Thyroid gland (tissue), 4 donors: ENCODE results near the gene TOP3A. TPM values are rescaled to one million over a fixed set of nuclear protein-coding genes. Genes with fewer than 3 reads are reported as not detected.
A peak's percentile ranks its signal among the peaks of the same experiment; 100 is the strongest.

ENCODE experiments used
- DNase-seq, 2 donors: peaks; one replicate each; pipeline ENCODE4 v3.0.0-alpha.2; 2019
- H3K27ac ChIP-seq, 3 donors: fragments of 200-600 bp; sonication (generic); 1 replicate in 2 of 3; 2 replicates in 1 of 3; pipeline ENCODE4 v1.5.1; 2016 to 2019; ENCODE audit warnings: mild to moderate bottlenecking in 1 of 3, moderate library complexity in 1 of 3
- H3K27me3 ChIP-seq: fragments of 200-600 bp; sonication (generic); one replicate; pipeline ENCODE4 v1.5.1; 2019
- H3K36me3 ChIP-seq, 2 donors: fragments of 200-600 bp; sonication (generic); one replicate each; pipeline ENCODE4 v1.5.1; 2016 to 2019
- H3K4me1 ChIP-seq, 2 donors: fragments of 200-600 bp; sonication (generic); one replicate each; pipeline ENCODE4 v1.5.1; 2017 to 2019
- H3K4me3 ChIP-seq, 3 donors: fragments of 200-600 bp; sonication (generic); replicated peaks in 1 of 3; 1 replicate in 2 of 3; 2 replicates in 1 of 3; pipeline ENCODE4 v1.5.1; 2016; ENCODE audit warnings: mild to moderate bottlenecking in 1 of 3
- H3K9me3 ChIP-seq: fragments of 200-600 bp; sonication (generic); one replicate; pipeline ENCODE4 v1.5.1; 2017
- CTCF ChIP-seq, 6 experiments: fragments of 200-600 bp in 3 of 6; fragments of 450-650 bp in 3 of 6; sonication (generic) in 3 of 6; IDR thresholded peaks; one replicate each; pipeline ENCODE4 v1.5.1; 2016 to 2019; ENCODE audit warnings: antibody characterized with exemption in 6 of 6, mild to moderate bottlenecking in 2 of 6, inconsistent platforms in 1 of 6, moderate library complexity in 1 of 6
- POLR2A ChIP-seq, 2 donors: fragments of 450-650 bp; IDR thresholded peaks; one replicate each; pipeline ENCODE4 v1.6.1; 2017; ENCODE audit warnings: antibody characterized with exemption in 2 of 2, mild to moderate bottlenecking in 2 of 2, moderate library complexity in 1 of 2
- WGBS, 2 donors: methylation state at CpG; one replicate each; pipeline ENCODE4 v1.1.5; 2017; 5-methylcytosine and 5-hydroxymethylcytosine counted together
- intact Hi-C: fragments of 100-400 bp; cut with DNase I; formaldehyde crosslinking; loops from one replicate; pipeline ENCODE4 v1.15.1; 2023
- total RNA-seq, 4 donors: library from RNA; depleted of rRNA; stranded (reverse); fragments of >200 nt; gene quantifications; one replicate each; pipeline ENCODE4 v1.2.3, GENCODE V29; 2016

Gene TOP3A
- total RNA-seq, 4 donors from 2014 or later: 31.3 to 34.5 (median 32.5) TPM

DNA sequence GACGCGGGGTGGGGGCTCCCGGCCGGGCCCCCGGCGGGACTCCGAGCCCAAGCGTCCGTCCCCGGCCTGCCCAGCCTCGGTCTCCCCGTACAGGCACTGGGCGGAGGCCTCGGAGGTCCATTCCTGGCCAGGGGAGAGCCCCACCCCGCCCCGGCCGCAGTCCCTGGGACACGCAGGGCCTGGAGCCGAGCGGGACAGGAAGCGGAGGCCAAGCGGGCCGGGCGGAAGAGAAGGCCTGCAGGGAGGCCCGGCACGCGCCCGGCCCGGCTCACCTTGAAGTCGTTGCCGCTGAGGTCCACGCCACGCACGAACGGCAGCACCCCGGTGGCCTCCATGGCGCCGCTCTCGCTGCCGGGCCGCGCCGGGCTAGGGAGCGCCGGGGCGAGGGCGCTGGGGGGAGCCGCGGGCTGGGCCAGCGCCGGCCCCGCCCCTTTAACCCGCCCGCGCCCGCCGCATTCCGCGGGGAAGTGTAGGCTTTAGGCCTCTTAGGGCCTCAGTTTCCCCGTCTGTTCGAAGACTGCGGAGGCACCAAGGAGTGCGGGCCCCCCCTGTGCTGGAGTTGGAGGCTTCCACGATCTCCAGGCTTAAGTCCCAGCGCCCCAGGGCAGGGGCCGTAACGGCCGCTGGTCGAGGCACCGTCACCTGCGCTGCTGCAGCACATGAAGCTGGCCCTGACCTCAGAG, 56.3 kb downstream of the TOP3A start, which contains the start of gene FLII:
TSS of gene FLII (minus strand) at position 383 of the 683 bp plus-strand sequence. CDS start at position 335, 48 bp downstream.
- peak within 1 kb of the TSS; percentile 38 to 99 (median 62) for H3K4me3 ChIP-seq
- peak; percentile 56 to 64 for DNase-seq
- 5% methylated on average over 22 of the region's 71 CpGs; no CpG with 5 or more reads in 1 of the 2 donors for WGBS, 2 donors
- peak; percentile 84 to 86 for TF ChIP-seq POLR2A (IDR thresholded peaks at IDR 0.05)
- TF ChIP-seq CTCF (IDR thresholded peaks at IDR 0.05): no peak
- H3K27ac ChIP-seq: peak within 1 kb of the TSS; percentile 84 to 97 (median 95)
- peaks cover 38 to 50% of the 10 kb centered on the region in 2 donors for H3K4me1 ChIP-seq
- no peaks in the 10 kb centered on the region for H3K27me3 ChIP-seq
- H3K36me3 ChIP-seq: peaks cover 24 to 32% of the 10 kb centered on the region in 2 donors
- no peaks in the 10 kb centered on the region for H3K9me3 ChIP-seq
- intact Hi-C loops: loop anchor here (5.0 kb wide), 1 partner anchor 59 kb away; the partner anchor contains the start of gene SMCR8

- Histone ChIP-seq H3K27ac (peak overlapping the region; percentile 84 to 97 (median 95)), H3K4me1 (peaks cover 38 to 50% of the 10 kb centered on the region in 2 donors), H3K27me3 (no peaks in the 10 kb centered on the region), H3K9me3 (no peaks in the 10 kb centered on the region), H3K4me3 (peak overlapping the region; percentile 38 to 99 (median 62)), H3K36me3 (peaks cover 24 to 32% of the 10 kb centered on the region in 2 donors)
- no peak for TF ChIP-seq CTCF (IDR thresholded peaks at IDR 0.05)
- TF ChIP-seq POLR2A (IDR thresholded peaks at IDR 0.05): peak in 1 of 2 donors; percentile 6
- peak; percentile 83 for DNase-seq
- WGBS, 2 donors: 0% methylated on average over 8 to 9 of the region's 16 CpGs
- intact Hi-C loops: loop anchor here (5.0 kb wide), 1 partner anchor 59 kb away; the partner anchor contains the start of gene SMCR8
These were observed 56.8 kb downstream of the TOP3A start for GRCh38 chr17:18257982-18258355.

- Histone ChIP-seq H3K27ac (peak overlapping the region; percentile 84 to 97 (median 95)), H3K4me1 (peaks cover 37 to 45% of the 10 kb centered on the region in 2 donors), H3K9me3 (no peaks in the 10 kb centered on the region), H3K27me3 (no peaks in the 10 kb centered on the region), H3K4me3 (peak overlapping the region; percentile 38 to 99 (median 62)), H3K36me3 (peaks cover 28 to 38% of the 10 kb centered on the region in 2 donors)
- 14 to 16% methylated on average over 13 to 17 of the region's 18 CpGs for WGBS, 2 donors
- DNase-seq: peak; percentile 23 to 75
- intact Hi-C loops: loop anchor here (5.0 kb wide), 1 partner anchor 60 kb away; the partner anchor contains the start of gene SMCR8
- TF ChIP-seq CTCF (IDR thresholded peaks at IDR 0.05) (no peak), POLR2A (IDR thresholded peaks at IDR 0.05) (no peak)
These were observed 57.4 kb downstream of the TOP3A start for GRCh38 chr17:18257268-18257981.

- no peak for TF ChIP-seq CTCF (IDR thresholded peaks at IDR 0.05)
- TF ChIP-seq POLR2A (IDR thresholded peaks at IDR 0.05): no peak
- Histone ChIP-seq H3K27me3 (no peaks in the 10 kb centered on the region), H3K4me3 (no peak overlapping the region), H3K4me1 (peaks cover 31 to 38% of the 10 kb centered on the region in 2 donors), H3K9me3 (no peaks in the 10 kb centered on the region), H3K36me3 (peaks cover 34 to 44% of the 10 kb centered on the region in 2 donors), H3K27ac (peak overlapping the region in 1 of 3 donors; percentile 97)
- WGBS, 2 donors: 86 to 94% methylated on average over 2 to 7 of the region's 7 CpGs
- intact Hi-C loops: loop anchor here (5.0 kb wide), 1 partner anchor 61 kb away; the partner anchor contains the start of gene SMCR8
- no peak for DNase-seq
These were observed 58.0 kb downstream of the TOP3A start for GRCh38 chr17:18256776-18257175.
